HEK293 (cell line): ENCODE results near the gene MRFAP1.

ENCODE experiments used
- BCL11A ChIP-seq: fragments of 450-650 bp; formaldehyde crosslinking; IDR thresholded peaks from 2 replicates; pipeline ENCODE4 v1.5.1; 2016; ENCODE audit warnings: low read depth, missing biosample characterization, missing genetic modification characterization
- CTCF ChIP-seq: fragments of 450-650 bp; formaldehyde crosslinking; IDR thresholded peaks from 2 replicates; pipeline ENCODE4 v1.5.1; 2016; ENCODE audit warnings: missing biosample characterization, missing genetic modification characterization
- KLF9 ChIP-seq: fragments of 450-650 bp; formaldehyde crosslinking; IDR thresholded peaks from 2 replicates; pipeline ENCODE4 v1.5.1; 2016; ENCODE audit warnings: missing biosample characterization, missing genetic modification characterization, low read depth
- TCF7L2 ChIP-seq: IDR thresholded peaks from 2 replicates; pipeline ENCODE4 v1.6.1; 2011; ENCODE audit warnings: low read depth, mild to moderate bottlenecking, inconsistent platforms, low read length, moderate library complexity, borderline replicate concordance
- YY1 ChIP-seq: fragments of 450-650 bp; formaldehyde crosslinking; IDR thresholded peaks from 2 replicates; pipeline ENCODE4 v1.5.1; 2018; ENCODE audit warnings: missing biosample characterization, missing genetic modification characterization
- ZBTB8A ChIP-seq: fragments of 450-650 bp; formaldehyde crosslinking; IDR thresholded peaks from 2 replicates; pipeline ENCODE4 v1.5.1; 2016; ENCODE audit warnings: missing biosample characterization, missing genetic modification characterization
- ZFP3 ChIP-seq: fragments of 450-650 bp; formaldehyde crosslinking; IDR thresholded peaks from 2 replicates; pipeline ENCODE4 v1.5.1; 2016; ENCODE audit warnings: low read depth, missing biosample characterization, missing genetic modification characterization
- ZNF114 ChIP-seq: fragments of 450-650 bp; formaldehyde crosslinking; IDR thresholded peaks from 2 replicates; pipeline ENCODE4 v1.5.0; 2017; ENCODE audit warnings: missing biosample characterization, missing genetic modification characterization
- ZNF157 ChIP-seq: fragments of 450-650 bp; formaldehyde crosslinking; IDR thresholded peaks from 2 replicates; pipeline ENCODE4 v1.5.1; 2016; ENCODE audit warnings: missing biosample characterization, missing genetic modification characterization
- ZNF23 ChIP-seq: fragments of 450-650 bp; formaldehyde crosslinking; IDR thresholded peaks from 2 replicates; pipeline ENCODE4 v1.5.1; 2016; ENCODE audit warnings: missing biosample characterization, missing genetic modification characterization, borderline replicate concordance
- ZNF24 ChIP-seq: fragments of 450-650 bp; formaldehyde crosslinking; IDR thresholded peaks from 2 replicates; pipeline ENCODE4 v1.5.1; 2016; ENCODE audit warnings: missing biosample characterization, missing genetic modification characterization
- ZNF426 ChIP-seq: fragments of 450-650 bp; formaldehyde crosslinking; IDR thresholded peaks from 2 replicates; pipeline ENCODE4 v1.5.1; 2017; ENCODE audit warnings: missing biosample characterization, missing genetic modification characterization, mild to moderate bottlenecking, inconsistent platforms, moderate library complexity
- ZNF510 ChIP-seq: fragments of 450-650 bp; formaldehyde crosslinking; IDR thresholded peaks from 2 replicates; pipeline ENCODE4 v1.5.1; 2018; ENCODE audit warnings: mild to moderate bottlenecking, missing genetic modification characterization, missing biosample characterization; ENCODE audit not compliant: insufficient replicate concordance
- TF ChIP-seq, protein P1 (sequence below): fragments of 450-650 bp; formaldehyde crosslinking; IDR thresholded peaks from 2 replicates; pipeline ENCODE4 v1.5.1; 2016; ENCODE audit warnings: missing biosample characterization, missing genetic modification characterization

DNA sequence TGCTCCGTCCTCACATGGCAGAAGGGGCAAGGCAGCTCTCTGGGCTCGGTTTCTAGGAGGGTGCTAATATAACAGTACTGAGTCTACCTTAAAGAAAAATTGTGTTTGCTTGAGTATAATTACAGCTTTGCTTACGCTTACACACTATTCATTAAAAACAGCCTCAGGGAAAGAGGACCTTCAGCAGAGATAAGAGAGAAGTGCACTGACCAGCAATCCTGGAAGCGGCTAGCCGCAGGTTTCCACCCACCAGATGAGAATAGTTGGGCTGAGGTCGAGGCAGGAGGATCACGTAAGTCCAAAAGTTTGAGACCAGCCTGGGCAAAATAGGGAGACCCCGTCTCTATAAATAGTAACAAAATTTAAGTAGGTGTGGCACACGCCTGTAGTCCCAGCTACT, 15.2 kb upstream of the MRFAP1 start:
- TF ChIP-seq BCL11A (tag by site-specific recombination), result no peak
- no peak for TF ChIP-seq ZNF24 (tag by site-specific recombination)
- no peak for TF ChIP-seq CTCF (tag by site-specific recombination)
- TF ChIP-seq ZNF114, result no peak
- TF ChIP-seq ZFP3 (tag by site-specific recombination), result no peak
- TF ChIP-seq ZNF510 (tag by site-specific recombination), result no peak
- TF ChIP-seq ZNF157, result no peak
- TF ChIP-seq ZNF426, result no peak
- TF ChIP-seq, protein P1, sequence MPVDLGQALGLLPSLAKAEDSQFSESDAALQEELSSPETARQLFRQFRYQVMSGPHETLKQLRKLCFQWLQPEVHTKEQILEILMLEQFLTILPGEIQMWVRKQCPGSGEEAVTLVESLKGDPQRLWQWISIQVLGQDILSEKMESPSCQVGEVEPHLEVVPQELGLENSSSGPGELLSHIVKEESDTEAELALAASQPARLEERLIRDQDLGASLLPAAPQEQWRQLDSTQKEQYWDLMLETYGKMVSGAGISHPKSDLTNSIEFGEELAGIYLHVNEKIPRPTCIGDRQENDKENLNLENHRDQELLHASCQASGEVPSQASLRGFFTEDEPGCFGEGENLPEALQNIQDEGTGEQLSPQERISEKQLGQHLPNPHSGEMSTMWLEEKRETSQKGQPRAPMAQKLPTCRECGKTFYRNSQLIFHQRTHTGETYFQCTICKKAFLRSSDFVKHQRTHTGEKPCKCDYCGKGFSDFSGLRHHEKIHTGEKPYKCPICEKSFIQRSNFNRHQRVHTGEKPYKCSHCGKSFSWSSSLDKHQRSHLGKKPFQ, result no peak
- no peak for TF ChIP-seq YY1 (tag by site-specific recombination)
- no peak for TF ChIP-seq KLF9
- no peak for TF ChIP-seq ZNF23 (tag by site-specific recombination)
- no peak for TF ChIP-seq TCF7L2
- no peak for TF ChIP-seq ZBTB8A (tag by site-specific recombination)
